T-cell (primary cell): Measurements from ENCODE around the gene SLC13A1. TPM values are rescaled to one million over a fixed set of nuclear protein-coding genes. Genes with fewer than 3 reads are reported as not detected.

Source experiments
- ATAC-seq, 4 experiments: fragments of 200-7000 bp in 3 of 4; fragments of 150-1000 bp in 1 of 4; cut with Tn5 transposase; replicated peaks in 1 of 4; 1 replicate in 3 of 4; 2 replicates in 1 of 4; pipeline ENCODE4 v1.10.0; 2021; ENCODE audit warnings: moderate library complexity in 3 of 4, mild to moderate bottlenecking in 2 of 4, moderate number of reproducible peaks in 1 of 4
- CTCF ChIA-PET, 2 donors: fragments of 300-600 bp; sonication (Branson Sonifier 250); formaldehyde crosslinking; loops; one replicate each; lab custom pipeline; 2022; ENCODE audit warnings: antibody characterized with exemption in 2 of 2; lab: Charles Lee
- POLR2A ChIA-PET, 2 donors: fragments of 300-600 bp; sonication (Branson Sonifier 250); formaldehyde crosslinking; loops; one replicate each; lab custom pipeline; 2022; ENCODE audit warnings: antibody characterized with exemption in 2 of 2; lab: Charles Lee
- DNase-seq, 35 experiments: peaks; one replicate each; pipeline versions ENCODE4 v3.0.0 to v3.0.0-alpha.2; 2013 to 2023
- H3K27ac ChIP-seq: one replicate; pipeline ENCODE4 v1.5.1; 2013; ENCODE audit warnings: low read length
- H3K27me3 ChIP-seq, 2 experiments: replicated peaks in 1 of 2; 1 replicate in 1 of 2; 2 replicates in 1 of 2; pipeline versions ENCODE4 v1.6.1 to v1.7.0; 2013; ENCODE audit warnings: low read length in 1 of 2, mixed read lengths in 1 of 2; ENCODE audit not compliant: control insufficient read depth in 2 of 2, insufficient read depth in 2 of 2; ENCODE audit errors: extremely low read depth in 1 of 2
- H3K36me3 ChIP-seq, 2 donors: 1 replicate in 1 of 2; 2 replicates in 1 of 2; pipeline versions ENCODE4 v1.6.1 to v1.7.0; 2013; ENCODE audit warnings: low read length in 1 of 2; ENCODE audit not compliant: control insufficient read depth in 2 of 2, insufficient read depth in 1 of 2; ENCODE audit errors: extremely low read depth in 1 of 2
- H3K4me1 ChIP-seq, 2 experiments: 1 replicate in 1 of 2; 2 replicates in 1 of 2; pipeline versions ENCODE4 v1.6.1 to v1.7.0; 2013; ENCODE audit warnings: low read length in 2 of 2, mixed read lengths in 1 of 2; ENCODE audit not compliant: insufficient read depth in 2 of 2, control insufficient read depth in 1 of 2; ENCODE audit errors: extremely low read depth in 1 of 2
- H3K4me3 ChIP-seq, 2 donors: 1 replicate in 1 of 2; 2 replicates in 1 of 2; pipeline versions ENCODE4 v1.5.1 to v1.7.0; 2013; ENCODE audit warnings: mild to moderate bottlenecking in 2 of 2, low read length in 1 of 2, moderate library complexity in 1 of 2; ENCODE audit not compliant: control insufficient read depth in 1 of 2; ENCODE audit errors: extremely low read depth in 1 of 2
- H3K9me3 ChIP-seq: 2 replicates; pipeline ENCODE4 v1.7.0; 2013
- H3K27ac Mint-ChIP-seq, 2 donors: one replicate each; pipeline ENCODE4 v1.8.0; 2020 to 2021; ENCODE audit warnings: mild to moderate bottlenecking in 2 of 2, mixed read lengths in 2 of 2
- H3K27me3 Mint-ChIP-seq, 2 donors: one replicate each; pipeline ENCODE4 v1.8.0; 2021 to 2022; ENCODE audit warnings: mixed read lengths in 2 of 2
- H3K36me3 Mint-ChIP-seq: one replicate; pipeline ENCODE4 v1.8.0; 2021; ENCODE audit warnings: mixed read lengths
- H3K4me1 Mint-ChIP-seq, 3 donors: one replicate each; pipeline ENCODE4 v1.8.0; 2020 to 2022; ENCODE audit warnings: mixed read lengths in 3 of 3, mild to moderate bottlenecking in 1 of 3
- H3K4me3 Mint-ChIP-seq, 3 donors: one replicate each; pipeline ENCODE4 v1.8.0; 2020 to 2022; ENCODE audit warnings: mild to moderate bottlenecking in 3 of 3, mixed read lengths in 3 of 3, moderate library complexity in 3 of 3
- H3K9me3 Mint-ChIP-seq, 3 donors: one replicate each; pipeline ENCODE4 v1.8.0; 2020 to 2022; ENCODE audit warnings: mixed read lengths in 3 of 3
- WGBS: methylation state at CpG from one replicate; pipeline ENCODE4 v1.1.5; 2013; ENCODE audit warnings: missing lambda C conversion rate; ENCODE audit not compliant: insufficient coverage; 5-methylcytosine and 5-hydroxymethylcytosine counted together
- total RNA-seq, 35 experiments: library from RNA in 6 of 35; stranded (reverse) in 6 of 35; fragments of 120-200 nt in 1 of 35; gene quantifications; one replicate each; pipeline versions ENCODE4 v1.2.1 to v1.2.4 and lab custom pipeline; 2013 to 2026

Gene SLC13A1
- total RNA-seq, 5 donors from 2014 or later (not counting 1 experiment from before 2014, with no cell fraction given) = not detected

- Histone ChIP-seq H3K36me3 (no peaks in the 10 kb centered on the region), H3K27me3 (no peaks in the 10 kb centered on the region), H3K9me3 (no peaks in the 10 kb centered on the region), H3K4me1 (no peaks in the 10 kb centered on the region), H3K4me3 (no peak overlapping the region), H3K27ac (no peak overlapping the region)
- ChIA-PET POLR2A (no interaction called here), CTCF (no interaction called here)
- peaks cover 4 to 19% (median 7%) of the 10 kb centered on the region in 3 donors for H3K9me3 Mint-ChIP-seq
- H3K4me1 Mint-ChIP-seq = no peaks in the 10 kb centered on the region
- ATAC-seq (no peak), DNase-seq (no peak)
- no peak overlapping the region for H3K4me3 Mint-ChIP-seq
- no peaks in the 10 kb centered on the region for H3K27me3 Mint-ChIP-seq
- H3K27ac Mint-ChIP-seq = no peak overlapping the region
- WGBS = 50% methylated on average over 1 of the region's 5 CpGs
- no peaks in the 10 kb centered on the region for H3K36me3 Mint-ChIP-seq
Observed at GRCh38 chr7:123070702-123071286, 129.0 kb downstream of the SLC13A1 start.

DNA sequence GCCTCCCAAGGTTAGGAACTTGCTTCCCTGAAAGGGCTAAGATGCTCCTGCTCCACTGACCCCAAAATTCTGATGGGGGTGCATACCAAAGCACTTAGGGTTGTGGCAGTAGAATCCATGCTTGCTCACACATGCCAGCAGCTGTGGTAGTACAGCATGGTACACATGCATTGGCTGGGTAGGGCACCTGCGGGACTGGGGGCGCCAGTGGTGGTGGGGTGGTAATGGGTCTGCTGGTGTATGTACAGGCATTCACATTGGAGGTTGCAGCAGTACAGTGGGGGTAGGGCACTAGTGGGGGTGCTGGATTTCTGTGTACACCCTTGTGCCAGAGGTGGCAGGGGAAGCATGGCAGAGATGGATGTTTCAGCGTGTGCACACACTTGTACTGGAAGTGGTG, 132.0 kb downstream of the SLC13A1 start:
- Mint-ChIP-seq H3K36me3 (no peaks in the 10 kb centered on the region), H3K27ac (no peak overlapping the region), H3K4me3 (no peak overlapping the region), H3K27me3 (no peaks in the 10 kb centered on the region), H3K9me3 (peaks cover 4 to 19% (median 16%) of the 10 kb centered on the region in 3 donors), H3K4me1 (no peaks in the 10 kb centered on the region)
- Histone ChIP-seq H3K27me3 (no peaks in the 10 kb centered on the region), H3K36me3 (no peaks in the 10 kb centered on the region), H3K4me1 (no peaks in the 10 kb centered on the region), H3K27ac (no peak overlapping the region), H3K4me3 (no peak overlapping the region), H3K9me3 (no peaks in the 10 kb centered on the region)
- CTCF ChIA-PET = no interaction called here
- 92% methylated on average over 3 of the region's 3 CpGs for WGBS
- POLR2A ChIA-PET = no interaction called here
- ATAC-seq (no peak), DNase-seq (no peak)

Other genes starting within 250 kb of the SLC13A1 start
- gene TAS2R16, start 204.3 kb downstream of the SLC13A1 start, total RNA-seq = not detected